ENCODE data around the gene BABAM2. TPM values are rescaled to one million over a fixed set of nuclear protein-coding genes. Genes with fewer than 3 reads are reported as not detected.

The BABAM2 gene
- total RNA-seq, 4 donors from 2014 or later, result 57.2 to 72.2 (median 67.5) TPM

DNA sequence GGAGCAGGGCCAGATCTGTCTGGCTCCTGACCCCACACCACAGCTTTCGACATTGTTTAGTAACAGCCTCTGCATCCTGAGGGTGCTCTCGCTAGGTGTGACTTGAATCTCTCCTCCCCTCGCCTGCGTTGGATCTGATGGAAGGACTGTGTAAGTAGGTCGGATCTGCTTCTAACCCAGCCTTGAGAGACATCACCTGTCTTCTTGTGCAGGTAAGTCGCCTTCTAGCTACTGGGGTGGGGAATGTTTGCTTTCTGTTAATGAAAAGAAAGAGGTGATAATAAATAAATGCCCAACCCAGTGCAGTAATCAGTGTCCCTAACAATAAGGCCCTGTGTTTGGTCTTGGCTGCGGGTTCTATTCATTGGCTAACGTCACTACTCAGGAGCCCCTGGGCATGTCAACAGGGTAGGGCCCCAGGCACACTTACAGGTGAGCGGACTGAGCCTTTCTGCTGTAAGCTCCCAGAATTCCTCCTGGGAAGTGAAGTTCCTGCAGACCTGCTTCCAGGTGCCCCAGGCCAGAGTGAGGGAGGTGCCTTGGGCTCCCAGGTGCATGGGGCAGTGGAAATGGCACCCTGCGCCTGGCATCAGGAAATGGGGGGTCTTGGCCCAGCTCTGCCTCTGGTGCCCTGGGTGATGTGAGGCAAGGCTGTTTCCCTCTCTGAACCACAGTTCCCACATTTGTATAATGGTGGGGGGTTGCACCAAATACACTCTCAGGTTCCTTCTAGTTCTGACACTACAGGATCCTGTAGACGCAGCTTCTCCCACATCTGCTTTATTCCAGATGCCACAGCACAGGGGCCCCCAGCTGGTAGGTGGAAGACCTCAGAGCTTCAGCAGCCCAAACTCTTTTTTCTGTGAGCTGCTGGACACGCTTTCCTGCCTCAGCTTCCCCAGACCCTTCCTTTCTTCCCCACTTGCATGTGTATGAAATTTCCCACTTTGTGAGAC, 491.0 kb downstream of the BABAM2 start:
- Histone ChIP-seq H3K27ac (no peak overlapping the region), H3K4me1 (peaks cover 18 to 22% of the 10 kb centered on the region in 2 donors), H3K27me3 (no peaks in the 10 kb centered on the region), H3K4me3 (no peak overlapping the region), H3K9me3 (no peaks in the 10 kb centered on the region), H3K36me3 (no peaks in the 10 kb centered on the region)
- intact Hi-C loops (cut with DNase I; ENCODE audit: low total_unique reads) (no loop called here), in situ Hi-C loops (cut with MboI; ENCODE audit: low sequenced_read_pairs in 4 of 4) (no loop called here)
- no peak for DNase-seq
- TF ChIP-seq, protein P1, sequence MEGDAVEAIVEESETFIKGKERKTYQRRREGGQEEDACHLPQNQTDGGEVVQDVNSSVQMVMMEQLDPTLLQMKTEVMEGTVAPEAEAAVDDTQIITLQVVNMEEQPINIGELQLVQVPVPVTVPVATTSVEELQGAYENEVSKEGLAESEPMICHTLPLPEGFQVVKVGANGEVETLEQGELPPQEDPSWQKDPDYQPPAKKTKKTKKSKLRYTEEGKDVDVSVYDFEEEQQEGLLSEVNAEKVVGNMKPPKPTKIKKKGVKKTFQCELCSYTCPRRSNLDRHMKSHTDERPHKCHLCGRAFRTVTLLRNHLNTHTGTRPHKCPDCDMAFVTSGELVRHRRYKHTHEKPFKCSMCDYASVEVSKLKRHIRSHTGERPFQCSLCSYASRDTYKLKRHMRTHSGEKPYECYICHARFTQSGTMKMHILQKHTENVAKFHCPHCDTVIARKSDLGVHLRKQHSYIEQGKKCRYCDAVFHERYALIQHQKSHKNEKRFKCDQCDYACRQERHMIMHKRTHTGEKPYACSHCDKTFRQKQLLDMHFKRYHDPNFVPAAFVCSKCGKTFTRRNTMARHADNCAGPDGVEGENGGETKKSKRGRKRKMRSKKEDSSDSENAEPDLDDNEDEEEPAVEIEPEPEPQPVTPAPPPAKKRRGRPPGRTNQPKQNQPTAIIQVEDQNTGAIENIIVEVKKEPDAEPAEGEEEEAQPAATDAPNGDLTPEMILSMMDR (IDR thresholded peaks at IDR 0.05 in 4 of 5, conservative IDR thresholded peaks at IDR 0.05 in 1 of 5), result no peak
- TF ChIP-seq POLR2A (IDR thresholded peaks at IDR 0.05), result no peak
- no peak for ATAC-seq

DNA sequence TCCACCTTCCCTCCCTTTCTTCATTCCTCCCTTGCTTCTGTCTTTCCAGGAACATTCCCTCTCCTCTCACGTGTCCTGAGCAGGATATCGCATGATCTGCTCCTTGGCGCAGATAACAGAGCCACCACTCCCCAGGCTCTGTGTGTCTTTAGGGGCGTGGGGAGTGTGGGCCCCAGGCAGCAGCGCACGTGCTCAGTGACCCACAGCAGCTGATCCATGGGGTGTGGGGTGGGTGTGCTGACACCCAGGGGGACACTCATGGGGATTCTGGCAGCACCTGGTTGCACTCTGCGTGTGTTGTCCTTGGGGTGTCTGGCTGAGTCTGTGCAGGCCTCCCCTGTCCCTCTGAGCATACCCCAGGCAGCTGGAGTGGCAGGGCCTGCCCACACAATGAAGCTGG, 492.2 kb downstream of the BABAM2 start:
- H3K27ac ChIP-seq, result peak overlapping the region in 2 of 4 donors; percentile 10 to 27
- no peak for DNase-seq
- no peak overlapping the region for H3K4me3 ChIP-seq
- H3K4me1 ChIP-seq, result peaks cover 15 to 18% of the 10 kb centered on the region in 2 donors
- no peaks in the 10 kb centered on the region for H3K9me3 ChIP-seq
- H3K36me3 ChIP-seq, result no peaks in the 10 kb centered on the region
- no peak for ATAC-seq
- in situ Hi-C loops (cut with MboI; ENCODE audit: low sequenced_read_pairs in 4 of 4) (no loop called here), intact Hi-C loops (cut with DNase I; ENCODE audit: low total_unique reads) (no loop called here)
- no peaks in the 10 kb centered on the region for H3K27me3 ChIP-seq
- no peak for TF ChIP-seq POLR2A (IDR thresholded peaks at IDR 0.05)
- TF ChIP-seq, protein P1 (IDR thresholded peaks at IDR 0.05 in 4 of 5, conservative IDR thresholded peaks at IDR 0.05 in 1 of 5), result no peak

DNA sequence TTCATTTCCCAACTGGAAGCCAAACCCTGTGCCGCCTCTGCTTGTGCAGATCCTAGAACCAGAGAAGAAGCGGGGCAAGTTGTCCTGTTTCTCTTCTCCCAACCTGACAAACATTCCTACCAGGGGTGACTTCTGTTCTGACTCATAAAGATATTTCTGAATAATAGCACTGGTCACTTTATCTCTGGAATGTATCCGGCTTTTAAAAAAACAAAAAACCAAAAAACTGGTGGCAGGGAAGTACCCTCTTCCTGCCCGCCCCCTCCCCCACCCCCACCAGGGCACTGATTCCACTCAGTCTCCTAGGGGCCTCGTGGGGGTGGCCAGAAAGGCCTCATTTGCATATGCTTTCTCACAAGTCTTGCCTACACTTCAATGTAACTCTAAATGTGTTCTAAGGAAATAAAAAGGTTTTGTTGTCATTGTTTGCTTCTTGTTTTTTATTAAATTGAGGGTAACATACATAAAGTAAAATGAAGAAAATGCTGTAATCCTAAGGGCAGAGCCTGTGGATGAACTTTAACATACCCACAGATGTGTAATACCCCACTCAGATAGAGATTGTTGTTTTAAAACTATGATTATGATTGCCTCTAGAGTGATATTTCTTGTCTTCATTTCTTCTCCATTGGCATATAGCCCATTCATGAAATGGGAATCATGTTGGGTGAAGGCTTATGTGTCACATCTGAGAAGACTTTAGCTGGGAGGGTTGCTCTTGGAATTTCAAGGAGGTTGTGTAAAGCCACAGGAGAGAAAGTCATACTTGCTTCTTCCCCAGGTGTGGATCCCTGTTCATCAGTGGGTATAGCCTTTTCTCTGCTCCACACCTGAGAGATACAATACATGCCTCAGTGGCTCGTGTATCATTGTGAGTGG, 496.8 kb downstream of the BABAM2 start:
- H3K27ac ChIP-seq, result no peak overlapping the region
- H3K4me1 ChIP-seq, result peaks cover 11 to 13% of the 10 kb centered on the region in 2 donors
- H3K4me3 ChIP-seq, result no peak overlapping the region
- intact Hi-C loops (cut with DNase I; ENCODE audit: low total_unique reads) (no loop called here), in situ Hi-C loops (cut with MboI; ENCODE audit: low sequenced_read_pairs in 4 of 4) (no loop called here)
- ATAC-seq (no peak), DNase-seq (no peak)
- no peaks in the 10 kb centered on the region for H3K36me3 ChIP-seq
- no peaks in the 10 kb centered on the region for H3K9me3 ChIP-seq
- no peak for TF ChIP-seq POLR2A (IDR thresholded peaks at IDR 0.05)
- no peaks in the 10 kb centered on the region for H3K27me3 ChIP-seq

Small RNA genes within 50 kb of the gene (microRNA-seq; reads per million reads assigned to microRNA genes)
- 0 reads per million in 2 donors for gene MIR4263 (ENCODE audit: borderline replicate concordance in 2 of 2)

Other genes with a start within 250 kb of the BABAM2 start
- gene SUPT7L, start 227.1 kb upstream of the BABAM2 start, total RNA-seq, result 10 to 100 TPM; 14.6 to 26.0 (median 21.9) TPM
- 10 to 100 TPM; 32.1 to 44.2 (median 34.6) TPM for gene SLC4A1AP, start 226.8 kb upstream of the BABAM2 start, total RNA-seq
- 100 to 1,000 TPM; 231 to 500 (median 388) TPM for gene MRPL33, start 119.0 kb upstream of the BABAM2 start, total RNA-seq
- 1 to 10 TPM in 3 of 4 donors, under 1 TPM in 1; 0.41 to 5.4 (median 3.0) TPM for gene RBKS, start 342 bp upstream of the BABAM2 start, total RNA-seq

All from gastrocnemius medialis (tissue), 4 donors.